ENCODE measurements around the gene FSTL4.

- TF ChIP-seq CTCF (IDR thresholded peaks at IDR 0.05), result no peak
- no peak for TF ChIP-seq POLR2A (IDR thresholded peaks at IDR 0.05)
Observed at GRCh38 chr5:133354323-133355185, 257.8 kb downstream of the FSTL4 start.

All from uterus (tissue), 2 donors.